Natural killer cell (primary cell): ENCODE measurements around the gene HACD1. TPM values are rescaled to one million over a fixed set of nuclear protein-coding genes. Genes with fewer than 3 reads are reported as not detected.
A peak's percentile ranks its signal among the peaks of the same experiment; 100 is the strongest.

Experiments used
- ATAC-seq, 3 donors: fragments of 150-1000 bp in 2 of 3; fragments of 200-7000 bp in 1 of 3; cut with Tn5 transposase; 1 replicate in 1 of 3; 2 replicates in 2 of 3; pipeline ENCODE4 v1.10.0; 2021; ENCODE audit warnings: mild to moderate bottlenecking in 2 of 3, moderate library complexity in 2 of 3
- DNase-seq, 2 donors: peaks; one replicate each; pipeline versions ENCODE4 v3.0.0 to v3.0.0-alpha.2; 2013 to 2021; ENCODE audit warnings: mixed read lengths in 1 of 2
- H3K27ac ChIP-seq: one replicate; pipeline ENCODE4 v1.5.1; 2013; ENCODE audit warnings: mild to moderate bottlenecking, low read length
- H3K27me3 ChIP-seq: one replicate; pipeline ENCODE4 v1.6.1; 2013; ENCODE audit warnings: low read length; ENCODE audit not compliant: control insufficient read depth, insufficient read depth
- H3K36me3 ChIP-seq: one replicate; pipeline ENCODE4 v1.6.1; 2013; ENCODE audit warnings: low read length; ENCODE audit not compliant: control insufficient read depth, insufficient read depth
- H3K4me1 ChIP-seq: one replicate; pipeline ENCODE4 v1.6.1; 2013; ENCODE audit warnings: low read length; ENCODE audit not compliant: control insufficient read depth, insufficient read depth
- H3K4me3 ChIP-seq: one replicate; pipeline ENCODE4 v1.5.1; 2013; ENCODE audit warnings: low read length
- H3K9me3 ChIP-seq: one replicate; pipeline ENCODE4 v1.6.1; 2013; ENCODE audit warnings: low read length; ENCODE audit not compliant: control insufficient read depth, insufficient read depth
- H3K27ac Mint-ChIP-seq, 2 donors: one replicate each; pipeline ENCODE4 v1.8.0; 2022; ENCODE audit warnings: mild to moderate bottlenecking in 2 of 2, mixed read lengths in 2 of 2, moderate library complexity in 1 of 2
- H3K27me3 Mint-ChIP-seq, 2 donors: one replicate each; pipeline ENCODE4 v1.8.0; 2022; ENCODE audit warnings: low read depth in 2 of 2, mixed read lengths in 2 of 2
- H3K36me3 Mint-ChIP-seq: one replicate; pipeline ENCODE4 v1.8.0; 2022; ENCODE audit warnings: mixed read lengths
- H3K4me1 Mint-ChIP-seq, 2 donors: one replicate each; pipeline ENCODE4 v1.8.0; 2022; ENCODE audit warnings: mixed read lengths in 2 of 2
- H3K4me3 Mint-ChIP-seq: one replicate; pipeline ENCODE4 v1.8.0; 2022; ENCODE audit warnings: mild to moderate bottlenecking, moderate library complexity, mixed read lengths
- H3K9me3 Mint-ChIP-seq, 2 donors: one replicate each; pipeline ENCODE4 v1.8.0; 2022; ENCODE audit warnings: mixed read lengths in 2 of 2
- CTCF ChIP-seq: fragments of 200-600 bp; IDR thresholded peaks from one replicate; pipeline ENCODE4 v1.8.0; 2022; ENCODE audit warnings: antibody characterized with exemption
- WGBS: methylation state at CpG from one replicate; pipeline ENCODE4 v1.1.7; 2013; ENCODE audit warnings: missing lambda C conversion rate; ENCODE audit not compliant: insufficient coverage; 5-methylcytosine and 5-hydroxymethylcytosine counted together
- intact Hi-C: fragments of 100-400 bp; cut with micrococcal nuclease; formaldehyde crosslinking; loops from one replicate; pipeline ENCODE4 v1.14.2; 2022
- total RNA-seq, 4 donors: library from RNA; stranded (reverse); fragments of 120-200 nt in 1 of 4; gene quantifications; one replicate each; pipeline versions ENCODE4 v1.2.3 to v1.2.4, GENCODE V29; 2013 to 2022

HACD1 gene
- total RNA-seq, 3 donors from 2014 or later (not counting 1 experiment from before 2014, with no cell fraction given): 0.82 to 1.5 (median 0.87) TPM

- 92% methylated on average over 3 of the region's 3 CpGs for WGBS
Observed at GRCh38 chr10:17606547-17607040, 10.6 kb downstream of the HACD1 start.

GRCh38 chr10:17605936-17606335 is 11.2 kb downstream of the HACD1 start:
- WGBS: 100% methylated on average over 3 of the region's 6 CpGs

More at GRCh38 chr10:17606547-17607040, 10.6 kb downstream of the HACD1 start:
- intact Hi-C loops: loop anchor here (1.0 kb wide), 2 partner anchors 137 to 266 kb away; no protein-coding TSS in a partner anchor
- H3K36me3 ChIP-seq: no peaks in the 10 kb centered on the region
- no peaks in the 10 kb centered on the region for H3K4me1 ChIP-seq
- H3K9me3 Mint-ChIP-seq: no peaks in the 10 kb centered on the region
- DNase-seq (no peak), ATAC-seq (no peak)
- H3K27ac ChIP-seq: no peak overlapping the region
- H3K9me3 ChIP-seq: no peaks in the 10 kb centered on the region
- no peaks in the 10 kb centered on the region for H3K36me3 Mint-ChIP-seq
- H3K27ac Mint-ChIP-seq: no peak overlapping the region
- no peaks in the 10 kb centered on the region for H3K27me3 ChIP-seq
- no peak overlapping the region for H3K4me3 Mint-ChIP-seq
- no peak overlapping the region for H3K4me3 ChIP-seq
- no peak for TF ChIP-seq CTCF
- H3K27me3 Mint-ChIP-seq: no peaks in the 10 kb centered on the region
- peaks cover 0 to 7% of the 10 kb centered on the region in 2 donors for H3K4me1 Mint-ChIP-seq

GRCh38 chr10:17599089-17599488 is 18.1 kb downstream of the HACD1 start:
- no peak overlapping the region for H3K4me3 Mint-ChIP-seq
- peak in 1 of 2 donors; percentile 38 for DNase-seq

More at GRCh38 chr10:17605936-17606335, 11.2 kb downstream of the HACD1 start:
- no peak for TF ChIP-seq CTCF
- Mint-ChIP-seq H3K4me3 (no peak overlapping the region), H3K4me1 (peaks cover 0 to 7% of the 10 kb centered on the region in 2 donors), H3K27ac (no peak overlapping the region), H3K9me3 (no peaks in the 10 kb centered on the region), H3K36me3 (no peaks in the 10 kb centered on the region), H3K27me3 (no peaks in the 10 kb centered on the region)
- no peaks in the 10 kb centered on the region for H3K4me1 ChIP-seq
- H3K27ac ChIP-seq: no peak overlapping the region
- H3K27me3 ChIP-seq: no peaks in the 10 kb centered on the region
- DNase-seq (no peak), ATAC-seq (no peak)
- H3K4me3 ChIP-seq: no peak overlapping the region
- no peaks in the 10 kb centered on the region for H3K36me3 ChIP-seq
- no peaks in the 10 kb centered on the region for H3K9me3 ChIP-seq
- intact Hi-C loops: no loop called here

More at GRCh38 chr10:17599089-17599488, 18.1 kb downstream of the HACD1 start:
- 38% methylated on average over 4 of the region's 8 CpGs for WGBS
- Mint-ChIP-seq H3K27me3 (no peaks in the 10 kb centered on the region), H3K27ac (no peak overlapping the region), H3K4me1 (peaks cover 5 to 11% of the 10 kb centered on the region in 2 donors), H3K9me3 (no peaks in the 10 kb centered on the region), H3K36me3 (no peaks in the 10 kb centered on the region)
- peak; percentile 56 for TF ChIP-seq CTCF
- Histone ChIP-seq H3K9me3 (no peaks in the 10 kb centered on the region), H3K4me1 (no peaks in the 10 kb centered on the region), H3K27ac (no peak overlapping the region), H3K27me3 (no peaks in the 10 kb centered on the region), H3K36me3 (no peaks in the 10 kb centered on the region), H3K4me3 (no peak overlapping the region)
- ATAC-seq: peak; percentile 76 to 90 (median 85)
- intact Hi-C loops: loop anchor here (1.0 kb wide), 2 partner anchors 190 to 309 kb away; no protein-coding TSS in a partner anchor
